SK-N-SH treated with all-trans-retinoic acid at 6 μM for 48 hours (cell line): ENCODE data around the gene LAIR2.
"Not testable (repeated sequence)": the region's sequence is repeated elsewhere in the genome, so short reads cannot be mapped to it uniquely, and the experiment has no call there.

Source experiments
- ATAC-seq: fragments of 200-7000 bp; cut with Tn5 transposase; 3 replicates; pipeline ENCODE4 v1.9.1; 2020; ENCODE audit warnings: mild to moderate bottlenecking, moderate library complexity
- ARNTL ChIP-seq: fragments of 450-650 bp; formaldehyde crosslinking; IDR thresholded peaks from 2 replicates; pipeline ENCODE4 v1.5.0; 2020; ENCODE audit warnings: low read depth, mild to moderate bottlenecking, moderate library complexity, borderline replicate concordance
- BACH2 ChIP-seq: fragments of 250-450 bp; sonication (Bioruptor Pico); IDR thresholded peaks from 2 replicates; pipeline ENCODE4 v1.9.0; 2021; ENCODE audit warnings: mild to moderate bottlenecking, borderline replicate concordance
- CSDC2 ChIP-seq: fragments of 250-450 bp; sonication (Bioruptor Pico); IDR thresholded peaks from 2 replicates; pipeline ENCODE4 v1.5.0; 2020; ENCODE audit warnings: mild to moderate bottlenecking, moderate library complexity
- ESRRG ChIP-seq: fragments of 250-450 bp; sonication (Bioruptor Pico); IDR thresholded peaks from 2 replicates; pipeline ENCODE4 v1.6.1; 2021; ENCODE audit warnings: mild to moderate bottlenecking
- GLIS3 ChIP-seq: fragments of 250-450 bp; sonication (Bioruptor Pico); IDR thresholded peaks from 2 replicates; pipeline ENCODE4 v1.5.0; 2020; ENCODE audit warnings: mild to moderate bottlenecking, moderate library complexity
- ISL1 ChIP-seq: fragments of 250-450 bp; sonication (Bioruptor Pico); IDR thresholded peaks from 2 replicates; pipeline ENCODE4 v2.1.2; 2022; ENCODE audit warnings: mild to moderate bottlenecking, moderate library complexity
- OSR1 ChIP-seq: fragments of 250-450 bp; sonication (Bioruptor Pico); IDR thresholded peaks from 2 replicates; pipeline ENCODE4 v1.8.0; 2022; ENCODE audit warnings: moderate library complexity, mild to moderate bottlenecking, inconsistent platforms
- PPARA ChIP-seq: fragments of 250-450 bp; sonication (Bioruptor Pico); IDR thresholded peaks from 2 replicates; pipeline ENCODE4 v1.5.0; 2020; ENCODE audit warnings: mild to moderate bottlenecking, borderline replicate concordance
- SNAI2 ChIP-seq: fragments of 250-450 bp; sonication (Bioruptor Pico); IDR thresholded peaks from 2 replicates; pipeline ENCODE4 v1.5.0; 2020; ENCODE audit warnings: mild to moderate bottlenecking, moderate library complexity
- TCF4 ChIP-seq: fragments of 250-450 bp; sonication (Bioruptor Pico); IDR thresholded peaks from 2 replicates; pipeline ENCODE4 v1.8.0; 2021; ENCODE audit warnings: mild to moderate bottlenecking, moderate library complexity, borderline replicate concordance
- ZC3H10 ChIP-seq: fragments of 250-450 bp; sonication (Bioruptor Pico); IDR thresholded peaks from 2 replicates; pipeline ENCODE4 v1.5.1; 2021; ENCODE audit warnings: mild to moderate bottlenecking, moderate library complexity
- ZFP3 ChIP-seq: fragments of 250-450 bp; sonication (Bioruptor Pico); IDR thresholded peaks from 2 replicates; pipeline ENCODE4 v1.5.0; 2020; ENCODE audit warnings: mild to moderate bottlenecking, moderate library complexity
- ZFP30 ChIP-seq: fragments of 450-650 bp; formaldehyde crosslinking; IDR thresholded peaks from 2 replicates; pipeline ENCODE4 v1.5.0; 2022; ENCODE audit warnings: mild to moderate bottlenecking, moderate library complexity
- ZNF565 ChIP-seq: fragments of 450-650 bp; formaldehyde crosslinking; conservative IDR thresholded peaks from 2 replicates; pipeline ENCODE4 v1.5.0; 2020; ENCODE audit warnings: low read depth, mild to moderate bottlenecking, moderate library complexity
- ZNF70 ChIP-seq: fragments of 450-650 bp; formaldehyde crosslinking; IDR thresholded peaks from 2 replicates; pipeline ENCODE4 v1.5.0; 2020; ENCODE audit warnings: mild to moderate bottlenecking, moderate library complexity
- ZNF8 ChIP-seq: fragments of 450-650 bp; formaldehyde crosslinking; IDR thresholded peaks from 2 replicates; pipeline ENCODE4 v1.5.0; 2020; ENCODE audit warnings: mild to moderate bottlenecking, moderate library complexity
- TF ChIP-seq, protein P1 (sequence below): fragments of 250-450 bp; sonication (Bioruptor Pico); IDR thresholded peaks from 2 replicates; pipeline ENCODE4 v1.5.1; 2020; ENCODE audit warnings: low read depth, mild to moderate bottlenecking, moderate library complexity
- TF ChIP-seq, protein P2 (sequence below): fragments of 250-450 bp; sonication (Bioruptor Pico); IDR thresholded peaks from 2 replicates; pipeline ENCODE4 v1.5.1; 2021; ENCODE audit warnings: mild to moderate bottlenecking, moderate library complexity
- TF ChIP-seq, protein P3 (sequence below): fragments of 250-450 bp; sonication (Bioruptor Pico); IDR thresholded peaks from 2 replicates; pipeline ENCODE4 v1.8.0; 2020; ENCODE audit warnings: mild to moderate bottlenecking, moderate library complexity, borderline replicate concordance
- TF ChIP-seq, protein P4 (sequence below): fragments of 250-450 bp; sonication (Bioruptor Pico); IDR thresholded peaks from 2 replicates; pipeline ENCODE4 v1.8.0; 2021; ENCODE audit warnings: low read depth, mild to moderate bottlenecking, moderate library complexity, borderline replicate concordance

Gene LAIR2

DNA sequence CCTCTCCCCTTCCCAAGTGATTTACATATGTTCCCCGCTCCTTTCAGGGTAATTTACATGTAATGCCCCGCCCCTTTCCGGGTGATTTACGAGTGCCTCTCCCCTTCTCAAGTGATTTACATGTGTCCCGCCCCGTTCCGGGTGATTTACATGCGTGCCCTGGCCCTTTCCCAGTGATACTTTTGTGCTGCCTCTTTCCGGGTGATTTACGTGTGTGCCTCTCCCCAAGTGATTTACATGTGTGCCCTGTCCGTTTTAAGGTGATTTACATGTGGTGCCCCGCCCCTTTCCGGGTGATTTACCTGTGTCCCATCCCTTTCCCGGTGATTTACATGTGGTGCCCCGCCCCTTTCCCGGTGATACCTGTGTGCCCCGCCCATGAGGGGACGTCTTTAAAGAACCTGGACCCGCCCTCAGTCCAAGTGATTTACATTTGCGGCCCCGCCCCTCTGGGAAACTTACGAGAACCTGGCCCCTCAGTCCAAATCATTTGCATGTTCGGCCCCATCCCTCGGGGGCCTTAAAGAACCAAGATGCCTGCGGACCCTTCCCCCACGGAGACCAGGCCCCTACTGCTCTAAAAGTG lies 38.5 kb upstream of the LAIR2 start:
- peak; percentile 59 for ATAC-seq
- TF ChIP-seq, protein P1, sequence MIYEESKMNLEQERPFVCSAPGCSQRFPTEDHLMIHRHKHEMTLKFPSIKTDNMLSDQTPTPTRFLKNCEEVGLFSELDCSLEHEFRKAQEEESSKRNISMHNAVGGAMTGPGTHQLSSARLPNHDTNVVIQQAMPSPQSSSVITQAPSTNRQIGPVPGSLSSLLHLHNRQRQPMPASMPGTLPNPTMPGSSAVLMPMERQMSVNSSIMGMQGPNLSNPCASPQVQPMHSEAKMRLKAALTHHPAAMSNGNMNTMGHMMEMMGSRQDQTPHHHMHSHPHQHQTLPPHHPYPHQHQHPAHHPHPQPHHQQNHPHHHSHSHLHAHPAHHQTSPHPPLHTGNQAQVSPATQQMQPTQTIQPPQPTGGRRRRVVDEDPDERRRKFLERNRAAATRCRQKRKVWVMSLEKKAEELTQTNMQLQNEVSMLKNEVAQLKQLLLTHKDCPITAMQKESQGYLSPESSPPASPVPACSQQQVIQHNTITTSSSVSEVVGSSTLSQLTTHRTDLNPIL (CRISPR knock-in tag), result no peak
- TF ChIP-seq ZFP3 (CRISPR knock-in tag), result no peak
- TF ChIP-seq TCF4, result no peak
- no peak for TF ChIP-seq ARNTL
- TF ChIP-seq CSDC2 (CRISPR knock-in tag), result no peak
- no peak for TF ChIP-seq ZNF565
- no peak for TF ChIP-seq ZNF70 (CRISPR knock-in tag)

DNA sequence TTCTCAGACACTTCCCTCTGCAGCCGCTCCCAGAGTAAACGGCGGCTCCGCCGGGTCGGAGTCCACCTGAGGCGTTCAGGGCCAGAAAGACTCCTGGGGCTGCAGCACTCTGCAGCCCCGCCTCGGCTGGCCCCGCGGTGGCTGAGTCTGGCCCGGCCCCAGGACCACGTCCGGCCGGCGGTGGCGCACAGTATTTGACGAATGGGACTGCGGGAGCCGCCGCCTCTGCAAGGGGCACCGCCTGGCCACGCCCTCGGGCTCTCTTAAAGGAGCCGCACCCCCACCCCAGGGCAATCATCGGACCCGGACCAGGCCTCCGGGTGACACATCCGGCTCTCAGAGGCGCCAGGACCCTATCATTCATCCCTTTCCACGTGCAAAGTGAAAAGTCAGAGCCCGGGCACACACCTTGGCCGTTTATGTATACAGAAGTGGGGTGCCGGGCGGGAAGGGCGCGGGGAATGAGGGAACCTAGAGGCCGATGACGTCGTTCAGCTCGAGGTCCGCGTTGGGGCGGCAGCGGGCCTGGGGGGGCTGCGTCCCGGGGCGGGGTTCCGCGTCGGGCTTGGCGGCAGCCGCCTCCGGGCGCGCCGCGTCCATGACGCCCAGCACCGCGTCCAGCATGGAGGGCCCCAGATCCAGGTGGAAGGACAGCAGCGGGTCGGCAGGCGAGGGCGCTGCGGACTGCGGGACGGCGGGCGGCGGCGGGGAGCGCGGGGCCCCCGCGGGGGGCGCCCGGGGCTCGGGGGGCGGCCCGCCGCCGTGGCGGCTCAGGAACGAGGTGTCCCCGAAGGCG lies 37.8 kb upstream of the LAIR2 start:
- peak; percentile 85 for ATAC-seq
- no peak for TF ChIP-seq ZFP3 (CRISPR knock-in tag)
- TF ChIP-seq ZNF8, result no peak
- TF ChIP-seq, protein P2, sequence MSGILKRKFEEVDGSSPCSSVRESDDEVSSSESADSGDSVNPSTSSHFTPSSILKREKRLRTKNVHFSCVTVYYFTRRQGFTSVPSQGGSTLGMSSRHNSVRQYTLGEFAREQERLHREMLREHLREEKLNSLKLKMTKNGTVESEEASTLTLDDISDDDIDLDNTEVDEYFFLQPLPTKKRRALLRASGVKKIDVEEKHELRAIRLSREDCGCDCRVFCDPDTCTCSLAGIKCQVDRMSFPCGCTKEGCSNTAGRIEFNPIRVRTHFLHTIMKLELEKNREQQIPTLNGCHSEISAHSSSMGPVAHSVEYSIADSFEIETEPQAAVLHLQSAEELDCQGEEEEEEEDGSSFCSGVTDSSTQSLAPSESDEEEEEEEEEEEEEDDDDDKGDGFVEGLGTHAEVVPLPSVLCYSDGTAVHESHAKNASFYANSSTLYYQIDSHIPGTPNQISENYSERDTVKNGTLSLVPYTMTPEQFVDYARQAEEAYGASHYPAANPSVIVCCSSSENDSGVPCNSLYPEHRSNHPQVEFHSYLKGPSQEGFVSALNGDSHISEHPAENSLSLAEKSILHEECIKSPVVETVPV, result no peak
- TF ChIP-seq GLIS3 (CRISPR knock-in tag), result no peak
- no peak for TF ChIP-seq TCF4
- no peak for TF ChIP-seq ZC3H10 (CRISPR knock-in tag)
- no peak for TF ChIP-seq ZNF70 (CRISPR knock-in tag)
- no peak for TF ChIP-seq PPARA
- TF ChIP-seq, protein P3, sequence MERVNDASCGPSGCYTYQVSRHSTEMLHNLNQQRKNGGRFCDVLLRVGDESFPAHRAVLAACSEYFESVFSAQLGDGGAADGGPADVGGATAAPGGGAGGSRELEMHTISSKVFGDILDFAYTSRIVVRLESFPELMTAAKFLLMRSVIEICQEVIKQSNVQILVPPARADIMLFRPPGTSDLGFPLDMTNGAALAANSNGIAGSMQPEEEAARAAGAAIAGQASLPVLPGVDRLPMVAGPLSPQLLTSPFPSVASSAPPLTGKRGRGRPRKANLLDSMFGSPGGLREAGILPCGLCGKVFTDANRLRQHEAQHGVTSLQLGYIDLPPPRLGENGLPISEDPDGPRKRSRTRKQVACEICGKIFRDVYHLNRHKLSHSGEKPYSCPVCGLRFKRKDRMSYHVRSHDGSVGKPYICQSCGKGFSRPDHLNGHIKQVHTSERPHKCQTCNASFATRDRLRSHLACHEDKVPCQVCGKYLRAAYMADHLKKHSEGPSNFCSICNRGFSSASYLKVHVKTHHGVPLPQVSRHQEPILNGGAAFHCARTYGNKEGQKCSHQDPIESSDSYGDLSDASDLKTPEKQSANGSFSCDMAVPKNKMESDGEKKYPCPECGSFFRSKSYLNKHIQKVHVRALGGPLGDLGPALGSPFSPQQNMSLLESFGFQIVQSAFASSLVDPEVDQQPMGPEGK (CRISPR knock-in tag), result no peak
- no peak for TF ChIP-seq SNAI2 (CRISPR knock-in tag)
- TF ChIP-seq ESRRG (CRISPR knock-in tag), result no peak

DNA sequence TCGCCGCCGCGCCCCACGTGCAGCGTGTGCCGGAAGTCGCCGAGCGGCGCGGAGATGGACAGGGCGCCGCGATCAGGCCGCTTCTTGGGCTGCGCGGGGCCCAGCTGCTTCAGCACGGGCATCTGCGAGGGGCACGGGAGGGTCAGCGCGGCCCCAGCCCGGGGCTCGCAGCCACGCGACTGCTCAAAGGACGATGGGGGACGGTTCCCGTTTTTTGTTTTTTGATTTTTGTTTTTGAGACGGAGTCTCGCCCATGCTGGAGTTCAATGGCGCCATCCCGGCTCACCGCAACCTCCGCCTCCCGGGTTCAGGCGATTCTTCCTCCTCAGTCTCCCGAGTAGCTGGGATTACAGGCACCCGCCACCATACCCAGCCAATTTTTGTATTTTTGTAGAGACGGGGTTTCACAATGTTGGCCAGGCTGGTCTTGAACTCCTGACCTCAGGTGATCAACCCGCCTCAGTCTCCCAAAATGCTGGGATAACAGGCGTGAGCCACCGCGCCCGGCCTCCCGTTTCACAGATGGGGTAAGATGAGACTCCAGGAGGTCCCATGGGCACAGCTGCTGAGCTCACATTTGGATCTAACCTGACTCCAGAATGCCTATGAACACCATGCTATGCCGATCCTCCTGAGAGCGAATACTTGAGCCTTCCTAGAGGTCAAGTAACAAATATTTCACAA lies 37.1 kb upstream of the LAIR2 start:
- TF ChIP-seq ZFP3 (CRISPR knock-in tag) (no peak), TCF4 (no peak), PPARA (no peak), ZFP30 (CRISPR knock-in tag) (no peak), ZNF8 (no peak)
- TF ChIP-seq, protein P3 (CRISPR knock-in tag), result no peak
- no peak for ATAC-seq

DNA sequence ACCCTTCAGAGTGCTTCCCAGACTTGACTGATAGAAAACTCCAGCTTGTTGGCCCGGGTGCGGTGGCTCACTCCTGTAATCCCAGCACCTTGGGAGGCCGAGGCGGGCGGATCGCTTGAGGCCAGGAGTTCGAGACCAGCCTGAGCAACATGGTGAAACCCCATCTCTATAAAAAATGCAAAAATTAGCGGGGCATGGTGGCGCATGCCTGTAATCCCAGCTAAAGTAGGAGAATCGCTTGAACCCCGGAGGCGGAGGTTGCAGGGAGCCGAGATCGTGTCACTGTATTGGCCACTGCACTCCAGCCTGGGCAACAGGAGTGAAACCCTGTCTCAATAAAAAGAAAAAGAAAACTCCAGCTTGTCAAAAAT lies 36.5 kb upstream of the LAIR2 start:
- ATAC-seq, result not testable (repeated sequence)

DNA sequence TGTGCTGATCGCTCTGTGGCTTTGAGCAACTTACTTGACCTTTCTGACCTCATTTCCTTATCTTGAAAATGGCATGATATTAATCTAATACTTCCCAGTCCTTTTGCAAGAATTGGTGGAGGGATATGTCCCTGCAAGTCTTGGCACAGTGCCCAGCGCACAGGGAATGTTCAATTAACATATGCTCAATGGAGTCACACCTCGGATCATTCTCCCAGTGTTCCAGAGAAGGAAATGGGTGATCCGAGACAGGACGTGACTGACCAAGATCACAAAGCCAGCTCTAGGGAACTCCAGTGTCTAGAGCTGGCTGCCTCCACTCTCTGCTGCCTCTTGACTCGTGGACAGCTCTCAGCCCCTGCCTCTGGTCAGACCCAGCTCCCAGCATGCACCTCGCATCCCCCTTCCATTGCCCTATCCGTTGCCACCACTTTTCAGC lies 33.1 kb upstream of the LAIR2 start:
- TF ChIP-seq, protein P4, sequence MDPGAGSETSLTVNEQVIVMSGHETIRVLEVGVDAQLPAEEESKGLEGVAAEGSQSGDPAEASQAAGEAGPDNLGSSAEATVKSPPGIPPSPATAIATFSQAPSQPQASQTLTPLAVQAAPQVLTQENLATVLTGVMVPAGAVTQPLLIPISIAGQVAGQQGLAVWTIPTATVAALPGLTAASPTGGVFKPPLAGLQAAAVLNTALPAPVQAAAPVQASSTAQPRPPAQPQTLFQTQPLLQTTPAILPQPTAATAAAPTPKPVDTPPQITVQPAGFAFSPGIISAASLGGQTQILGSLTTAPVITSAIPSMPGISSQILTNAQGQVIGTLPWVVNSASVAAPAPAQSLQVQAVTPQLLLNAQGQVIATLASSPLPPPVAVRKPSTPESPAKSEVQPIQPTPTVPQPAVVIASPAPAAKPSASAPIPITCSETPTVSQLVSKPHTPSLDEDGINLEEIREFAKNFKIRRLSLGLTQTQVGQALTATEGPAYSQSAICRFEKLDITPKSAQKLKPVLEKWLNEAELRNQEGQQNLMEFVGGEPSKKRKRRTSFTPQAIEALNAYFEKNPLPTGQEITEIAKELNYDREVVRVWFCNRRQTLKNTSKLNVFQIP (CRISPR knock-in tag), result no peak
- TF ChIP-seq ISL1 (CRISPR knock-in tag), result no peak
- no peak for TF ChIP-seq OSR1
- TF ChIP-seq CSDC2 (CRISPR knock-in tag), result no peak
- no peak for TF ChIP-seq PPARA
- TF ChIP-seq TCF4, result no peak
- no peak for TF ChIP-seq BACH2 (CRISPR knock-in tag)
- TF ChIP-seq GLIS3 (CRISPR knock-in tag), result no peak
- TF ChIP-seq, protein P1 (CRISPR knock-in tag), result no peak
- no peak for ATAC-seq
